ENCODE data around the gene NUDT19.

GRCh38 chr19:32720936-32721250 lies 29.3 kb downstream of the NUDT19 start:
- no peak for TF ChIP-seq CTCF (IDR thresholded peaks at IDR 0.05)
- no peak for TF ChIP-seq POLR2AphosphoS5 (IDR thresholded peaks at IDR 0.05)
- TF ChIP-seq POLR2A (IDR thresholded peaks at IDR 0.05): no peak
- no peak for TF ChIP-seq EP300 (IDR thresholded peaks at IDR 0.05)

Measured in suprapubic skin (tissue), 4 donors.